Glomerular endothelial cell (primary cell): ENCODE measurements around the gene ZNF397. TPM values are rescaled to one million over a fixed set of nuclear protein-coding genes. Genes with fewer than 3 reads are reported as not detected.
A peak's percentile ranks its signal among the peaks of the same experiment; 100 is the strongest.

Experiments
- DNase-seq: peaks from one replicate; pipeline ENCODE4 v3.0.0-alpha.2; 2011; ENCODE audit warnings: low read depth, low spot score; ENCODE audit errors: extremely low read depth
- total RNA-seq: library from RNA; depleted of rRNA; stranded (reverse); fragments of >200 nt; gene quantifications from 2 replicates; pipeline ENCODE4 v1.2.3, GENCODE V29; 2015

ZNF397 gene
- total RNA-seq, 1 donor from 2014 or later, result 7.0 TPM

DNA sequence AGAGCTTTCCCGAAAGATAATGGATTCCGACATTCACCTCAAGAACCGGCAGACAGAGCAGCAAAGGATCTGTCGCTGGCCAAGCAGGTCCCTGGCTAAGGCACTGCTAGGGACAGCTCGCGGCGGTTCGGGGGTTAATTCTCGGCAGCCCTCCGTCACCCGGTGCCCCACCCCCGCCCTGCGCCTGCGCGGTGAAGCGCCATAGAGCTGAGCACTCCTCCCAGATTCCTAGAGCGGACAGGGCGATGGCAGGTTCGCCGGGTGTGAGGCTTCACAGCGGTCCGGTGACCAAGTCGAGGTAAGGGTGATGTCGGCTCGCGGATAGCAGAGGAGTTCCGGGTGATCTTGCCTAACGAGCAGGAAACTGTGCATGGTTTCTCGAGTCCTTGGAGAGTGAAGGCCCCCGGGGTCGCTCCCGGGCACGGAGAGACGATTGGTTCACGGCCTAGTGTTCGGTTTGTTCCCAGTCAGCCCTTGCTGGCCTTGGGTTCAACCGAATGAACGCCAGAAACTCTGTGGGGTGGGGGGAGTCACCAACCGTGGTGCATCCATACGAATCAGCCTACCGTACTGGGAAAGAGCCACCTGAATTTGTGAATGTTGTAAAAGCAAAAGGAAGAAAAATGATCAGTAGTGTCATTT lies 49.4 kb downstream of the ZNF397 start, which contains the start of gene ZSCAN30:
ZSCAN30 (minus strand) TSS at position 136 of the 642 bp plus-strand sequence. CDS start 25,877 bp downstream, outside the sequence.
- DNase-seq, result peak; percentile 64

DNA sequence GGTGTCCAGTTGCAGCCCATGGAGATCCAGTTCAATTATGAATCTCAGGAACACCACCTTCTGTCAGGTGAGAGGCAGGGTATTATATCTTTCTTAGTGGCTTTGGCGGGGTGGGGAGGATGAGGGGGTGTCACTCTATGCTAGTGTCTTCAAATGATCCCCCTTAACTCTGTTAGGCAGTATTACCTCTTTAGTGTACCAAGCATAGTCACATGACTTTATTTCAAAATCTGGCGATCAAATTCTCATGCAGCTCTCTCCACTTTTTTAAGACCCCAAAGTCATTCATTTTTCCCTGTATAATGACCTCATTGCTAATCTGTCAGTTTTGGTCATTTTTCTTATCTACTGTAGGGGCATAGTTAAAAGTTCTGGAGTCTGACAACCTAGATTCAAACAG lies 50.3 kb downstream of the ZNF397 start:
- no peak for DNase-seq

- DNase-seq, result no peak
Measured at GRCh38 chr18:35296060-35296459, 55.2 kb downstream of the ZNF397 start.

DNA sequence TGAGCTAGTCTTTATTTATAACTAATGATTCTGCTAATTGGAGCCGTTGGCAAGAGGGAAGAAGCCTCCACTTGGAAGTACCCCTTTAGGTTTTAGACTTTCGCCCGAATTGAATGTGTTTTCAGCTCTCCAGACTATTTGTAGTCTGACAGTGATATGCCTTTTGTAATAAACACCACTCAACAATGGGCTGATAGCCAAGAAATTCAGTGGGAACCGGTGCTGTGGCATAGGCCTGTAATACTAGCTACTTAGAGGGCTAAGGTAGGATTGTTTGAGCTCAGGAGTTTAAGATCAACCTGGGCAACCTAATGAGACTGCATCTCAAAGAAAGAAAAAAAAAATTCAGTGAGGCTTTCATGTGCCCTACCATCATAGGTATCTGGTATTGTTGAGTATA lies 62.8 kb downstream of the ZNF397 start:
- DNase-seq, result no peak

DNA sequence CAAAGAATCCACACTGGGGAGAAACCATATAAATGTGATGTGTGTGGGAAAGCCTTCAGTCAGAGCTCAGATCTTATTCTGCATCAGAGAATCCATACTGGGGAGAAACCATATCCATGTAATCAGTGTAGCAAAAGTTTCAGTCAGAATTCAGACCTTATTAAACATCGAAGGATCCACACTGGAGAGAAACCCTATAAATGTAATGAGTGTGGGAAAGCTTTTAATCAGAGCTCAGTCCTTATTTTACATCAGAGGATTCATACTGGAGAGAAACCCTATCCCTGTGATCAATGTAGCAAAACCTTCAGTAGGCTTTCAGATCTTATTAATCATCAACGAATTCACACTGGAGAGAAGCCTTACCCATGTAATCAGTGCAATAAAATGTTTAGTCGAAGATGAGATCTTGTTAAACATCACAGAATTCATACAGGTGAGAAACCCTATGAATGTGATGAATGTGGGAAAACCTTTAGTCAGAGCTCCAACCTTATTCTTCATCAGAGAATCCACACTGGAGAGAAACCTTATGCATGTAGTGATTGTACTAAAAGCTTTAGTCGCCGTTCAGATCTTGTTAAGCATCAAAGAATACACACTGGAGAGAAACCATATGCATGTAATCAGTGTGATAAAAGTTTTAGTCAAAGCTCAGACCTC lies 65.9 kb downstream of the ZNF397 start:
- DNase-seq, result no peak

Other genes starting within 250 kb of the ZNF397 start
- 52.4 and 60.0 TPM in 2 replicates for gene MAPRE2, start 199.6 kb upstream of the ZNF397 start, total RNA-seq
- 12.3 and 20.3 TPM in 2 replicates for gene ZSCAN30, start 49.2 kb downstream of the ZNF397 start, total RNA-seq
- 22.4 and 25.4 TPM in 2 replicates for gene ZNF24, start 103.4 kb downstream of the ZNF397 start, total RNA-seq
- 0.23 and 0.53 TPM in 2 replicates for gene ZNF396, start 136.3 kb downstream of the ZNF397 start, total RNA-seq